Stimulated activated naive CD8-positive, alpha-beta T cell treated with anti-CD3 and anti-CD28 coated beads, Interleukin-15, amount 100 ng/mL, for 72 hours (primary cell): ENCODE measurements around the gene STX16.

Source experiments
- ATAC-seq: fragments of 150-1000 bp; cut with Tn5 transposase; 2 replicates; pipeline ENCODE4 v1.10.0; 2021; ENCODE audit warnings: mild to moderate bottlenecking, moderate library complexity
- DNase-seq, 2 donors: peaks; one replicate each; pipeline ENCODE4 v3.0.0; 2021 to 2022
- H3K27ac Mint-ChIP-seq, 2 donors: one replicate each; pipeline ENCODE4 v1.8.0; 2022; ENCODE audit warnings: mild to moderate bottlenecking in 2 of 2, mixed read lengths in 2 of 2, moderate library complexity in 2 of 2
- H3K27me3 Mint-ChIP-seq: one replicate; pipeline ENCODE4 v1.8.0; 2022; ENCODE audit warnings: mixed read lengths
- H3K4me1 Mint-ChIP-seq: one replicate; pipeline ENCODE4 v1.8.0; 2022; ENCODE audit warnings: mild to moderate bottlenecking, mixed read lengths
- H3K4me3 Mint-ChIP-seq, 2 donors: one replicate each; pipeline ENCODE4 v1.8.0; 2022; ENCODE audit warnings: mild to moderate bottlenecking in 2 of 2, mixed read lengths in 2 of 2, moderate library complexity in 1 of 2
- H3K9me3 Mint-ChIP-seq, 2 donors: one replicate each; pipeline ENCODE4 v1.8.0; 2022; ENCODE audit warnings: mixed read lengths in 2 of 2

The STX16 gene

DNA sequence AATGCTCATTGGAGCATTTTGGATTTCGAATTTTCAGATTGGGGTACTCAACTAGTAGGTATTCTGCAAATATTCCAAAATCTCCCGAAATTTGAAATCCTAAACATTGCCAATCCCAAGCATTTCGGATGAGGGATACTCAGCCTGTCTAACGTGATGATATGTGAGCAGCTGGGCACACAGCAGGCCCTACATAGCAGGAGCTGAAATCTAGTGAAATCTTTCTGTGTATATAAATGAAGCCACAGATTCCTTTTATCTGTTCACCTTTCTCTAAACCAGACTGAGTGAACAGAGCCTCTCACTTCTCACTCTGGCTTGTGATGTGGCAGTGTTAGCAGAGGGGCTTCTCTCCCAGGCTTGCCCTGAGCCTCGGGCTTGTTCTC is 17.8 kb downstream of the STX16 start:
- DNase-seq: no peak
- Mint-ChIP-seq H3K4me3 (no peak overlapping the region), H3K27me3 (no peaks in the 10 kb centered on the region), H3K9me3 (no peaks in the 10 kb centered on the region), H3K27ac (no peak overlapping the region), H3K4me1 (peaks cover 22% of the 10 kb centered on the region)
- ATAC-seq: no peak

DNA sequence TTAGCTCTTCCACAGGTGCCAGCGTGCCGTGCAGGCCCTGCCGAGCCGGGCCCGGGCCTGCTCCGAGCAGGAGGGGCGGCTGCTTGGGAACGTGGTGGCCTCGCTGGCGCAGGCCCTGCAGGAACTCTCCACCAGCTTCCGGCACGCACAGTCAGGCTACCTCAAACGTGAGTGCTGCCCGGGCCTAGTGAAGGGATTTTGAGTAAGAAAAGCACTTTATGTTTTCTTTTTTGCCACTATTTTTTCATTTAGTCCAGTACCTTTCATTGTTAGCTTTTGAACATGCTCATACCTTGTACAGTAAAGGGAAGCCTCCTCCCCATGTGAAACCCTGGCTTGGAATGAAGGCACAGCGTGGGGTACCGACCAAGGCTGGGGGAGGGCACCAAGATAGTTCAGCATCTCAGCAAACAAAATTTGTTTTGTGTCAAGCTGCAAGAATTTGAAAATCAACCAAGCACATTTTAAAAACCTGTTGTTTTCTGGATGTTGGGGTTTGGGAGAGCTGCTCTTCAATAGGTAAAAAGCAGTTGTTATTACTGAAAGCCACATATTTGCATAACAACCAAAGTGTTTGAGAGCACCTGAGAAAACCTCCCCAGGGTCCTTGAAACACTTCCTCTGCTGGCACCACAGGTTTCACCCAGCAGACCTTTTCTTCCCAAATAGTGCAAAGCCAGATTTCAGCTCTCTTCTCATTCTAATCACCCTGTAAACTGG is 18.4 kb downstream of the STX16 start:
- Mint-ChIP-seq H3K4me3 (no peak overlapping the region), H3K27ac (peak overlapping the region in 1 of 2 donors; percentile 10)

DNA sequence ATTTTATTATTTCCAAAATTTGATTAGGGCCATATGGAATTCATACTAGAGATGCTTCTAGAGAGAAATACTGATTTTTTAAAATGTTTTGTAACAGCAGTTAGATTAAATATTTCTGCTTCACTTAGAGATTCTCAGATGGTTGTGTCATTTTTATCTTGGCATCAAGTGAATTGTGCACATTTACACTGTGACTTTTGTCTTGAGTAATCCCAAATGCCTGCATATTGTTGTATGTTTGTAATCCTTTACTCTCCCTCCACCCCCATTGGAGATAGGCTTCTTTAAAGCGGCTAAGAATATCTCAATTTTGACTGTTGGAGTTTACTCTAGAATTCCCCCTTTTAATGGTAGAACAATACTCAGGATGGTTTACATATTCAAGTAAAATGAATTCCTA is 19.0 kb downstream of the STX16 start:
- Mint-ChIP-seq H3K27me3 (no peaks in the 10 kb centered on the region), H3K4me1 (peaks cover 15% of the 10 kb centered on the region), H3K27ac (peak overlapping the region in 1 of 2 donors; percentile 10), H3K4me3 (no peak overlapping the region), H3K9me3 (no peaks in the 10 kb centered on the region)
- DNase-seq (no peak), ATAC-seq (no peak)

More for the DNA sequence above, 18.4 kb downstream of the STX16 start:
- Mint-ChIP-seq H3K4me1 (peaks cover 19% of the 10 kb centered on the region), H3K27me3 (no peaks in the 10 kb centered on the region), H3K9me3 (no peaks in the 10 kb centered on the region)
- DNase-seq (no peak), ATAC-seq (no peak)

DNA sequence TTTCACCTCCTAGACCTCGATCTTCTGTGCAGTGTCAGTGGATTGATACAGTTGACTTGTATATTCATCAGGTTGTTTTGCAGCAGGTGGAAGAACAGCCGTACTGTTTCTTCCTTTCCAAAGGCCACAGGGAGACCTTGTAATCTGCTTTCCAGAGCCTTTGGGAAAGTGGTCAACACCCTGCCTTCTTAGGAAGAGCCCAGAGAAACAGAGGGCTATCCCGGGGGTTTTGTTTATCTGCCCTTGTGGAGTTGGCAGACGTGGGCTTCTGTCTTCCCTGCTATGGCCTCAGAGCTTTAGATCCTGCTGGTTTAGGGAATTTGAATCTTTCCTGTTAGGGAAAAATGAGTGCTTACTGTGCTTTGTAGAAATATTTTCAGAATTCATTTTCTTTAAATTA is 19.6 kb downstream of the STX16 start:
- Mint-ChIP-seq H3K9me3 (no peaks in the 10 kb centered on the region), H3K27ac (no peak overlapping the region), H3K4me1 (peaks cover 15% of the 10 kb centered on the region), H3K27me3 (no peaks in the 10 kb centered on the region), H3K4me3 (no peak overlapping the region)
- no peak for ATAC-seq
- DNase-seq: no peak

DNA sequence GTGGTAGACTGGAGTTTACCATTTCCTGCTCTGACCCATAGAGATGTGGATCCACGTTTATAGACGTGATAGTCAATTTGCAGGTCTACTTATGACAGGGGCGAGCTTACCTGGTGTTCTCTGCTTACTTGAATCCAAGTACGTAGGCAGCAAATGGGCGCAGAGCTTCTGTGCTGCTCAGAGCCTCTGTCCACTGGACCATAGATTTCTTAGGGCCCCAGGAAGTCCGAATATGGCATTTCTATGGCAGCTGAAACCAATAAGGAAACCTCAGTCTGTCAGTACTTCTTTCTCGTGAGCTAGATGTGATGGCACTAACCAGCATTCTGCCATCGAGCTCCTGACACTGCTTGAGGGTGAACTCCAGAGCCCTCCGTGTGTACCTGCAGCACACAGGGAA is 22.0 kb downstream of the STX16 start:
- no peak for DNase-seq

DNA sequence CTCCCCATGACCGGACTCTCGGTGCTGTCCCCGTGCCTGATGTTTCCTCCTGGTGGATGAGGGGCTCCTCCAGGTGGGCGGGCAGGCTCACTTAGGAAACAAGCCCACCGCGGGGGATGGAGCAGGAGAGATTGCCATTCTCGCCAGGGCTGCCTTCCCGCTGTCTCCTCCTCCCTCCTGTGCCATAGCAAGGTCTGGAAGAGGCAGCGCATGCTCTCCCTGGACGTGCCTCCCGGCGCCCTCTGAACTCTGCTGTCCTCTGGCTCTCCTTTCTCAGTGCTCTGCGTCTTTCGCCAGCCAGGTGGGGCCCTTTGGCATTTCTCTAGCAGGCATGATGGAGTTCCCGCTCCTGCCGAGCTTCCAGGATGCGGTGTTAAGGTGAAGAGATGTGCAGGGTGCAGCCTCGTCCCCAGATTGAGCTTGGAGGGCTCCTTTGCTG is 24.1 kb downstream of the STX16 start:
- no peak for DNase-seq
- H3K27ac Mint-ChIP-seq: no peak overlapping the region
- peaks cover 7% of the 10 kb centered on the region for H3K4me1 Mint-ChIP-seq
- H3K9me3 Mint-ChIP-seq: no peaks in the 10 kb centered on the region
- no peak overlapping the region for H3K4me3 Mint-ChIP-seq
- H3K27me3 Mint-ChIP-seq: no peaks in the 10 kb centered on the region
- ATAC-seq: no peak

More for the DNA sequence above, 22.0 kb downstream of the STX16 start:
- Mint-ChIP-seq H3K9me3 (no peaks in the 10 kb centered on the region), H3K4me1 (peaks cover 7% of the 10 kb centered on the region), H3K27ac (no peak overlapping the region), H3K4me3 (no peak overlapping the region), H3K27me3 (no peaks in the 10 kb centered on the region)
- ATAC-seq: no peak

DNA sequence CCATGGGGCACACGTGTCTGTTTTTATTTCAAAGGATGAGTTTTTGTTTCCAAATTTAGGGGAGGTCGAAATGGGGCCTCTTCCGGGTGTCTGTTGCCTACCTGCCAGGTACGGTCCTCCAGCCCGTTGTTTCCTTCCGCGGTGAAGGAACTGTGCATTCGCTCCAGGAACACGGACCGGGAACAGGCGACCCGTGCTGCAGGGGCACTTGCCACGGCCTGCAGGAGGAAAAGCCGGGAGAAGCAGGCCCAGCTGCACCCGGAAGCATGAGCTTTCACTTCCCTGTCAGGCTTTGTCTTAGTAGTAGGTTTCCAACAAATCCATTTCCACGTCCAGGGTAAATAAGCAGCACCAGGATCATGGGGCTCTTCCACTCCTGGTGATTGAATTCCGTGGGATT is 24.6 kb downstream of the STX16 start:
- Mint-ChIP-seq H3K4me3 (no peak overlapping the region), H3K9me3 (no peaks in the 10 kb centered on the region), H3K4me1 (peaks cover 7% of the 10 kb centered on the region), H3K27ac (no peak overlapping the region), H3K27me3 (no peaks in the 10 kb centered on the region)
- DNase-seq (no peak), ATAC-seq (no peak)

DNA sequence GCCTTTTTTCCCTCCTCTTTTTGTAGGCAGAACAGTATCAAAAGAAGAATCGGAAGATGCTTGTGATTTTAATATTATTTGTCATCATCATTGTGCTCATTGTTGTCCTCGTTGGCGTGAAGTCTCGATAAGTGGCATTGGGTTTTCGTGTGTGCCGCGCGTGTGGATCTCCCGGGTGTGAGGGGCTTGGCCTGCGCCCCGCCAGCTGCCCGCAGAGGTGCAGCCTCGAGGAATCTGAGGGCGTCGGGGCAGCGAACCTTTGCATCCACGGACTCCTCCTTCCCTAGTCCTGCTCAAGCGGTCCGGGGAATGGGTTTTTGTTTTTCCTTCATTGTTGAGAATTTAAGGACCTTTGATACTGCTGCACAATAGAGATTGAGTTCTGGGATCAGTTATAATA is 25.1 kb downstream of the STX16 start:
- Mint-ChIP-seq H3K4me1 (peaks cover 7% of the 10 kb centered on the region), H3K4me3 (no peak overlapping the region), H3K27ac (peak overlapping the region in 1 of 2 donors; percentile 48), H3K27me3 (no peaks in the 10 kb centered on the region), H3K9me3 (no peaks in the 10 kb centered on the region)
- ATAC-seq (no peak), DNase-seq (no peak)

DNA sequence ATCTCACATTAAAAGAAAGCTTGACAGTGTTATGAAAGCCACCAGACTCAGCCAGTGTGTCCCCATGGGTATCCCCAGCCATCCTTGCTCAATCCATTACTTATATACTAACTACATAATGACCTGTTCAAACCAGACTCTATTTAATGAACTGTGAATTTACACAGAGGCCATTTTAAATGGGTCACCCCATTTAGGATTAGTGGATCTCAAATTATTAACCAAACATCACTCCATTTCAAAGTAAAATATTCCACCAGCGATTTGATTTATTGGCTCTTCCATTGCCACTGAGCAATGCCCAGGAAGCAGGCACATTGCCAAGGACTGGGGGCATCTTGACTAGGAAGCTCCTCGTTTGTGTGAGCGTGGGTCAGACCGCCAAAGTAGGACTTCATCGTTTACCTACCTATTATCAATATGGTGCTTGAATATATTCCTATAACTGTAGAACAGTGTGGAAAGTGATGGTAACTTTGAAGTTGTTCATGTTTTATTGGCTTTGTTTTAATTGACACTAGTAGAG is 26.1 kb downstream of the STX16 start:
- Mint-ChIP-seq H3K4me1 (peaks cover 7% of the 10 kb centered on the region), H3K9me3 (no peaks in the 10 kb centered on the region), H3K27me3 (no peaks in the 10 kb centered on the region), H3K4me3 (no peak overlapping the region), H3K27ac (peak overlapping the region in 1 of 2 donors; percentile 74)
- no peak for ATAC-seq
- DNase-seq: no peak

DNA sequence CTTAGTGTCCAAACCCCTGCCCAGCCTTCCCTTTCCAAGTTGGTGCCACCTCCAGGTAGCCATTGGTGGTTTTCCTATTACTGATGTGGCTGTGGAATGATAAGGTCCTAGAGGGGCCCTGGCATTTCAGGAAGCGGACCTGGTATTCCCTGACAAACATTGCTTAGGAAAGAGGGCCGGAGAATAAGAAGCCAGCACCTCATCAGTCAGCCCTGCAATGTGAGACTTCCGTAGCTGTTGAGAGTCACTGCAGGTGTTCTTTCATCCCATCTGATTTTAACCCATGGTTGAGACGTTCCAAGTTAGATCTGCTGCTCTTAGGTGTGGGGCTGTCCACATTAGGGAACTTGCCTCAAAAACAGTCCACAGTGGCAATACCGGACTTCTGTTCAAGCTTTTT is 26.7 kb downstream of the STX16 start:
- H3K27ac Mint-ChIP-seq: no peak overlapping the region
- peaks cover 7% of the 10 kb centered on the region for H3K4me1 Mint-ChIP-seq
- no peak overlapping the region for H3K4me3 Mint-ChIP-seq
- H3K9me3 Mint-ChIP-seq: no peaks in the 10 kb centered on the region
- no peaks in the 10 kb centered on the region for H3K27me3 Mint-ChIP-seq
- ATAC-seq (no peak), DNase-seq (no peak)

DNA sequence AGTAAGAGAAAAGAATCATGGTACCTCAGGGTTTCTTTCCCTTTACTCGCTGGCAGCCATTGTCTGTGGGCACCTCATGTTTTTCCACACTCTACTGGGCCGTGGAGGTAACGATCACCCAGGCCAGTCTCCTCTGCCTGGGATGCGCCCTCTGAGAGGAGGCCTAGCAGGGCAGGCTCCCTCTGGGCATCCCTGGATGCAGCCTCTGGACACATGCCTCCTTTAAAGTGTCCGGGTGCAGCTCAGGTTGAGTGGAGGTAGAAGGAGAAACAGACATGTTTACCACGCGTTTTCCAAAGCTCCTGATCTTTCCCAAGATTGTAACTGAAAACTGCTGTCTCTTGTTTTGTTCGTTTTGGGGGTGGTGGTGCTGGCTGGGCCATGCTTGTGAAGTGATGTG is 27.7 kb downstream of the STX16 start:
- Mint-ChIP-seq H3K9me3 (no peaks in the 10 kb centered on the region), H3K27ac (no peak overlapping the region), H3K4me1 (peaks cover 7% of the 10 kb centered on the region), H3K27me3 (no peaks in the 10 kb centered on the region), H3K4me3 (no peak overlapping the region)
- ATAC-seq: no peak
- DNase-seq: no peak

DNA sequence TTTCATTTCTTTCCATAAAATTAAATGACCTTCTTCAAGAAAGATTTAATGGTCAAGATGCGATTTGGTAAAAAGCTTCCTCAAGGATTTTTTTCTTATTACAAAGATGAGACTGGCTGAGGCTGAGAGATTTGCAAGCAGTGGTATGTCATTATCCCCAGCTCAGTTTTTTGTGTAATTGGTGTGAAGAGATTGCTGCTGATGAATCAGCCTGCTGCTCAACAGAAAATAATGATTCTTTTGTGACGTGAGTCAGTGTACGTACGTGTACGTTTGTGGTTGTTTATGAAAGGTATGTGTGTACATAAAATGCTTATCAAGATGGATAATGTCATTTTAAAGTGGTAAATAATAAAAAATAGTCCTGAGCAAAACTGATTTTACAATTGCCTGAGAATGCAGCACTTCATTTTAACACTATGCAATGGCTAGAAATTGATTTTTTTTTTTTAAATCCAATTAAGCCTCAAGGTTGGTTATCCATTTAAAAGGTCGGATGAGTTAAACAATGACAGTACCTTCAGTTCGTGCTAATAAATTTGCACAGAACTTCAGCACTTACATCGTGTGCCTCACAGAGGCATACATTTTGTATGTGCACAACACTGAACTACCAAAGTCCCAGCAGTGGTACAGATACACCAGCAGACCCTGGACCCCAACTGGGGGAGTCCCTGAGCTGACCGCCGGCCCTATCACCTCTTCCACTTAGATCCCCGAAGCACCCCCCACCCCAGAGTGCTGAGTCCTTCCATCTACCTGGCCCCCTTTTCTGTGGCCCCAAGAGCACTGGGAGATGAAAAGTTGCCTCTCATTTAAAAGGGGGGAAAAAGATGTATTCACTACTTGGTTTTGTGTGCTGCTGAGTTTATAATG is 31.8 kb downstream of the STX16 start:
- ATAC-seq (no peak), DNase-seq (no peak)
- Mint-ChIP-seq H3K4me1 (no peaks in the 10 kb centered on the region), H3K27ac (no peak overlapping the region), H3K4me3 (no peak overlapping the region), H3K27me3 (no peaks in the 10 kb centered on the region), H3K9me3 (no peaks in the 10 kb centered on the region)

DNA sequence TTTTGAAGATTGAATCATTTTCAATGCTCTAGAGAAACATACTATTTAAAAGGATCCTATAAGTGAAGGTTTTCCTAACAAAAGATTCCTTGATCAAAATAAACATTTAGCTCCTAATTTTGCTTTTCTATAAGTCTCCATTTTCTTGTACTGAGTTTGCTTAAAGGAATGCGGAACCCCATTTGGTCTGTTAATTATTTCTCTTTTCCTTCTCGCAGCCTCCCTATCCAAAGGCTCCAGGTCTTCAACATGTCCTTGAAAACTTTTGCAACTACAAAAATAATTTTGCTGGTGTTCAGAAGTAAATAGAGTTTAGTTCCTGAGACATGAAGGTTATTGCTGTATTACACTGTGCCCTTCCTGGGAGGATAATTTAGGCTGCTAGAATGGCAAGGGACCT is 33.2 kb downstream of the STX16 start:
- DNase-seq (no peak), ATAC-seq (no peak)
- Mint-ChIP-seq H3K4me1 (no peaks in the 10 kb centered on the region), H3K9me3 (no peaks in the 10 kb centered on the region), H3K27ac (no peak overlapping the region), H3K27me3 (no peaks in the 10 kb centered on the region), H3K4me3 (no peak overlapping the region)

DNA sequence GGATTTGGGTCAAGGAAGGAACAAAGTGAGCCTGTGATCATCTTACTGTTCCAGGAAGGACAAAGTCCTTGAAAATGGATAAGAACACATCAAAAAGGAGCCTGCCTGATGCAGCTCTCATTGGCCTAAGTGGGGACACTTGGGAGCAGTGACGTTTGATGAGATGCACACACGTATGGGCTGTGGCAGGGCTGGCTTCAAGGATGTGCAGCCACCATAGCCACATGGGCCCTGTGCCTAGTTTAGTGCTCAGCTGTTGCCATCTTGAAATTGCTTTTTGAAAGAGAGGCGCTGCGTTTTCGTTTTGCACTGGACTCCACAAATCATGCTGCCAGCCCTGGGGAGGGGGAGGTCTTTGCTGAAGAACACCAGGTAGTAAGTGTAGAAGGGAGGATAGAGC is 34.9 kb downstream of the STX16 start:
- H3K4me3 Mint-ChIP-seq: no peak overlapping the region
- DNase-seq (no peak), ATAC-seq (no peak)
- H3K4me1 Mint-ChIP-seq: peaks cover 5% of the 10 kb centered on the region
- no peaks in the 10 kb centered on the region for H3K27me3 Mint-ChIP-seq
- H3K27ac Mint-ChIP-seq: no peak overlapping the region
- H3K9me3 Mint-ChIP-seq: no peaks in the 10 kb centered on the region

DNA sequence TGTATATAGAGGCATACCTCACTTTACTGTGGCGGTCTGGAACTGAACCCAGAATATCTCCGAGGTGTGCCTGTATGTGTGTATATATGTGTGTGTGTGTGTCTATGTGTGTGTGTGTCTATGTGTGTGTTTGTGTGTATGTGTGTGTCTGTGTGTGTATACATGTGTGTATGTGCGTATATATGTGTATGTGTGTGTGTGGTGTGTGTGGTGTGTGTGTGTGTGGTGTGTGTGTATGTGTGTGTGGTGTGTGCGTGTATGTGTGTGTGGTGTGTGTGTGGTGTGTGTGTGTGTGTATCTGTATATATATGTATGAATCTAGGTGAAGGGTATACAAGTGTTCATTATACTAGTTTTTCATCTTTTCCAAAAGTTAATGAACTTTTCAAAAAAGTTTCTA is 37.3 kb downstream of the STX16 start:
- H3K27ac Mint-ChIP-seq: no peak overlapping the region

DNA sequence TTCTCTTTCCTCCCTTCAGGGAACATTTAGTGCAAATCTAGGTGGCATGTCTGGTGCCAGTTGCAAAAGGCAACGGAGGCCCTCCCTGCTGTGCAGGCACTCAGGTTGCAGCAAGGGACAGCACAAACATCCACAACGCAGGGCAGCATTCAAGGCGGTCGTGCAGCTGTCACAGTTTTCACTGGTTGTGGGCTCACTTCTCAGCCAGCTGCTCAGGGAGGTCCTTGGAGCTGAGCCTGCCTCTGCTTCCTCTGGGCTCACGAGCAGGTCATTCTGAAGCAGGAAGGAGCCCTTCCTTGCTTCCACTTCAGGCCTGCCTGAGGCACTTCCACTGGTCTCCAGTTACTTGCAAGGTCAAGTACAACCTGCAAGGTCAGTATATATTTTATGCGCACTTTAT is 37.8 kb downstream of the STX16 start:
- Mint-ChIP-seq H3K27me3 (no peaks in the 10 kb centered on the region), H3K4me3 (no peak overlapping the region), H3K9me3 (no peaks in the 10 kb centered on the region), H3K27ac (no peak overlapping the region), H3K4me1 (peaks cover 17% of the 10 kb centered on the region)
- no peak for DNase-seq
- ATAC-seq: no peak

More for the DNA sequence above, 37.3 kb downstream of the STX16 start:
- ATAC-seq: no peak
- Mint-ChIP-seq H3K9me3 (no peaks in the 10 kb centered on the region), H3K4me3 (no peak overlapping the region), H3K4me1 (peaks cover 13% of the 10 kb centered on the region), H3K27me3 (no peaks in the 10 kb centered on the region)
- DNase-seq: no peak
